H1 (cell line): Measurements from ENCODE around the gene HDHD5. TPM values are rescaled to one million over a fixed set of nuclear protein-coding genes. Genes with fewer than 3 reads are reported as not detected.

ENCODE experiments used
- CTCF ChIA-PET: fragments of 300-600 bp; sonication (Branson Sonifier 250); formaldehyde crosslinking; loops from one replicate; lab custom pipeline; 2021; ENCODE audit not compliant: partially characterized antibody; lab: Charles Lee
- POLR2A ChIA-PET: fragments of 300-600 bp; sonication (Branson Sonifier 250); formaldehyde crosslinking; loops from one replicate; lab custom pipeline; 2021; ENCODE audit warnings: inconsistent platforms; ENCODE audit not compliant: partially characterized antibody; lab: Charles Lee
- DNase-seq, 2 experiments: peaks; one replicate each; pipeline versions ENCODE4 v3.0.0 to v3.0.0-alpha.2; 2010 to 2022; ENCODE audit warnings: low spot score in 2 of 2, low read depth in 1 of 2, mixed read lengths in 1 of 2
- FAIRE-seq: peaks from 2 replicates; lab custom pipeline; 2011; peaks lifted over from hg19 to GRCh38; lab: Jason Lieb, UNC
- H2AFZ ChIP-seq: 2 replicates; pipeline ENCODE4 v1.8.1; 2012; ENCODE audit warnings: low read length, inconsistent platforms
- H2AK5ac ChIP-seq: 2 replicates; pipeline ENCODE4 v1.6.1; 2013; ENCODE audit warnings: low read depth, low read length
- H2BK120ac ChIP-seq: replicated peaks from 2 replicates; pipeline ENCODE3; 2013; ENCODE audit warnings: low read depth, low read length, inconsistent platforms
- H2BK12ac ChIP-seq: 2 replicates; pipeline ENCODE4 v1.6.1; 2013; ENCODE audit warnings: low read depth, low read length
- H2BK15ac ChIP-seq: 2 replicates; pipeline ENCODE4 v1.6.1; 2013; ENCODE audit warnings: low read length
- H2BK20ac ChIP-seq: 2 replicates; pipeline ENCODE4 v1.6.1; 2013; ENCODE audit warnings: low read length
- H2BK5ac ChIP-seq: 2 replicates; pipeline ENCODE4 v1.6.1; 2013; ENCODE audit warnings: low read depth, low read length
- H3K14ac ChIP-seq: 2 replicates; pipeline ENCODE4 v1.6.1; 2013; ENCODE audit warnings: inconsistent platforms; ENCODE audit not compliant: insufficient read length
- H3K18ac ChIP-seq: 2 replicates; pipeline ENCODE4 v1.6.1; 2013; ENCODE audit warnings: low read length; ENCODE audit errors: extremely low read depth
- H3K23ac ChIP-seq: 2 replicates; pipeline ENCODE4 v1.6.1; 2013; ENCODE audit warnings: inconsistent platforms; ENCODE audit not compliant: insufficient read length
- H3K23me2 ChIP-seq: 2 replicates; pipeline ENCODE4 v1.6.1; 2013; ENCODE audit warnings: low read depth, low read length
- H3K27ac ChIP-seq: 2 replicates; pipeline ENCODE4 v1.6.1; 2011; ENCODE audit warnings: low read depth, low read length, inconsistent platforms
- H3K27me3 ChIP-seq, 4 experiments: replicated peaks in 1 of 4; 1 replicate in 1 of 4; 2 replicates in 3 of 4; pipeline versions ENCODE4 v1.6.1 to v1.8.1; 2011 to 2013; ENCODE audit warnings: low read length in 3 of 4, mild to moderate bottlenecking in 3 of 4, inconsistent platforms in 2 of 4, mixed read lengths in 2 of 4, moderate library complexity in 1 of 4; ENCODE audit not compliant: control insufficient read depth in 3 of 4, insufficient read depth in 3 of 4; ENCODE audit errors: extremely low read depth in 1 of 4
- H3K36me3 ChIP-seq, 4 experiments: 2 replicates each; pipeline versions ENCODE4 v1.6.1 to v1.8.1; 2011 to 2013; ENCODE audit warnings: mild to moderate bottlenecking in 4 of 4, low read length in 3 of 4, moderate library complexity in 2 of 4, control low read depth in 1 of 4, inconsistent platforms in 1 of 4; ENCODE audit not compliant: insufficient read depth in 4 of 4, control insufficient read depth in 2 of 4
- H3K4ac ChIP-seq: replicated peaks from 2 replicates; pipeline ENCODE3; 2013; ENCODE audit warnings: low read length, low read depth, mixed read lengths, inconsistent platforms; ENCODE audit not compliant: insufficient read length
- H3K4me1 ChIP-seq, 4 experiments: replicated peaks in 1 of 4; 1 replicate in 1 of 4; 2 replicates in 3 of 4; pipeline versions ENCODE4 v1.6.1 to v1.8.1; 2011 to 2013; ENCODE audit warnings: low read length in 3 of 4, inconsistent platforms in 2 of 4, mixed read lengths in 1 of 4; ENCODE audit not compliant: insufficient read depth in 4 of 4, control insufficient read depth in 3 of 4
- H3K4me2 ChIP-seq, 2 experiments: 2 replicates each; pipeline versions ENCODE4 v1.6.1 to v1.8.1; 2011 to 2013; ENCODE audit warnings: low read depth in 2 of 2, low read length in 2 of 2, control low read depth in 1 of 2, inconsistent platforms in 1 of 2, mild to moderate bottlenecking in 1 of 2; ENCODE audit not compliant: insufficient read depth in 1 of 2
- H3K4me3 ChIP-seq, 4 experiments: fragments of 200-600, 300-600 bp in 1 of 4; sonication (generic), shearing (Covaris generic), sonication (Bioruptor Twin) in 1 of 4; 2 replicates each; pipeline versions ENCODE4 v1.5.1 to v1.8.1; 2011 to 2016; ENCODE audit warnings: low read length in 4 of 4, low read depth in 3 of 4, control low read depth in 2 of 4, inconsistent platforms in 2 of 4, mild to moderate bottlenecking in 2 of 4, mixed read lengths in 1 of 4, moderate library complexity in 1 of 4; ENCODE audit not compliant: insufficient read depth in 2 of 4; ENCODE audit errors: extremely low read depth in 1 of 4
- H3K56ac ChIP-seq: replicated peaks from 2 replicates; pipeline ENCODE3; 2013; ENCODE audit warnings: low read depth, mild to moderate bottlenecking, mixed read lengths, low read length, inconsistent platforms; ENCODE audit not compliant: insufficient read length
- H3K79me1 ChIP-seq: 2 replicates; pipeline ENCODE4 v1.6.1; 2013; ENCODE audit warnings: low read depth, low read length, control low read depth
- H3K79me2 ChIP-seq, 2 experiments: 2 replicates each; pipeline versions ENCODE4 v1.6.1 to v1.8.1; 2012 to 2013; ENCODE audit warnings: low read length in 2 of 2, mild to moderate bottlenecking in 2 of 2, inconsistent platforms in 1 of 2; ENCODE audit not compliant: insufficient read depth in 2 of 2, control insufficient read depth in 1 of 2
- H3K9ac ChIP-seq, 4 experiments: replicated peaks in 1 of 4; 1 replicate in 1 of 4; 2 replicates in 3 of 4; pipeline versions ENCODE4 v1.6.1 to v1.8.1; 2011 to 2013; ENCODE audit warnings: low read depth in 3 of 4, low read length in 3 of 4, control low read depth in 2 of 4, mild to moderate bottlenecking in 2 of 4, moderate library complexity in 2 of 4, inconsistent platforms in 1 of 4; ENCODE audit errors: extremely low read depth in 1 of 4
- H3K9me3 ChIP-seq, 2 experiments: 2 replicates each; pipeline versions ENCODE4 v1.6.1 to v1.8.1; 2012 to 2013; ENCODE audit warnings: mild to moderate bottlenecking in 2 of 2, moderate library complexity in 2 of 2, control low read depth in 1 of 2, inconsistent platforms in 1 of 2, low read depth in 1 of 2, low read length in 1 of 2, mixed read lengths in 1 of 2; ENCODE audit not compliant: insufficient read depth in 2 of 2
- H4K20me1 ChIP-seq, 2 experiments: replicated peaks in 1 of 2; 2 replicates each; pipeline versions ENCODE3 to v1.8.1; 2011 to 2013; ENCODE audit warnings: inconsistent platforms in 2 of 2, low read length in 2 of 2, mild to moderate bottlenecking in 1 of 2; ENCODE audit not compliant: insufficient read depth in 2 of 2, control insufficient read depth in 1 of 2
- H4K5ac ChIP-seq: 2 replicates; pipeline ENCODE4 v1.6.1; 2013; ENCODE audit warnings: low read length, low read depth, mixed read lengths, inconsistent platforms; ENCODE audit not compliant: insufficient read length
- H4K8ac ChIP-seq: 2 replicates; pipeline ENCODE4 v1.8.0; 2013; ENCODE audit warnings: mild to moderate bottlenecking, moderate library complexity, low read length, inconsistent platforms; ENCODE audit not compliant: insufficient read depth; ENCODE audit errors: extremely low read depth
- H4K91ac ChIP-seq: replicated peaks from 2 replicates; pipeline ENCODE3; 2013; ENCODE audit warnings: low read length, mixed read lengths, inconsistent platforms; ENCODE audit not compliant: insufficient read length
- ATF2 ChIP-seq: IDR thresholded peaks from 2 replicates; pipeline ENCODE4 v1.6.1; 2012; ENCODE audit warnings: low read length, inconsistent platforms
- EZH2 ChIP-seq: fragments of 200-600 bp; sonication (generic); IDR thresholded peaks from 2 replicates; pipeline ENCODE4 v1.7.1; 2012; ENCODE audit warnings: low read depth, mild to moderate bottlenecking, moderate library complexity, low read length, inconsistent platforms; ENCODE audit not compliant: severe bottlenecking
- POU5F1 ChIP-seq: IDR thresholded peaks from 2 replicates; pipeline ENCODE4 v1.6.1; 2011; ENCODE audit warnings: low read depth, mild to moderate bottlenecking, low read length, moderate library complexity
- RAD21 ChIP-seq, 2 experiments: IDR thresholded peaks in 1 of 2; conservative IDR thresholded peaks in 1 of 2; 2 replicates each; pipeline ENCODE4 v1.6.1; 2011; ENCODE audit warnings: low read depth in 2 of 2, low read length in 2 of 2, improper control_type of control experiment in 1 of 2, inconsistent platforms in 1 of 2, mild to moderate bottlenecking in 1 of 2, moderate library complexity in 1 of 2
- RFX5 ChIP-seq: IDR thresholded peaks from 2 replicates; pipeline ENCODE4 v1.6.1; 2011; ENCODE audit warnings: low read depth, low read length, improper control_type of control experiment, borderline replicate concordance
- RNF2 ChIP-seq: fragments of 200-900, 300-1000 bp; sonication (generic); IDR thresholded peaks from 2 replicates; pipeline ENCODE4 v1.7.1; 2016; ENCODE audit warnings: borderline replicate concordance, low read depth, mild to moderate bottlenecking, antibody characterized with exemption, low read length; ENCODE audit not compliant: poor library complexity, severe bottlenecking; ENCODE audit errors: missing control alignments
- RXRA ChIP-seq: IDR thresholded peaks from 2 replicates; pipeline ENCODE4 v1.6.1; 2011; ENCODE audit warnings: low read depth, mild to moderate bottlenecking, low read length, moderate library complexity; ENCODE audit not compliant: insufficient read depth
- SP1 ChIP-seq: IDR thresholded peaks from 2 replicates; pipeline ENCODE4 v1.6.1; 2011; ENCODE audit warnings: low read depth, low read length
- TBP ChIP-seq: IDR thresholded peaks from 2 replicates; pipeline ENCODE4 v1.6.1; 2011; ENCODE audit warnings: low read depth, low read length, improper control_type of control experiment
- WGBS, 2 experiments: shearing (Covaris generic) in 1 of 2; methylation state at CpG; one replicate each; pipeline versions ENCODE4 v1.1.6 to v1.1.7; 2013 to 2015; ENCODE audit warnings: low lambda C conversion rate in 2 of 2, mixed read lengths in 2 of 2, inconsistent platforms in 1 of 2, low coverage in 1 of 2, missing lambda C conversion rate in 1 of 2; ENCODE audit not compliant: insufficient replicate concordance in 2 of 2, insufficient coverage in 1 of 2, insufficient read length in 1 of 2; ENCODE audit errors: extremely low coverage in 1 of 2, missing lambda C conversion rate in 1 of 2; 5-methylcytosine and 5-hydroxymethylcytosine counted together
- polyA plus RNA-seq, 7 experiments: library from polyadenylated mRNA; depleted of rRNA in 3 of 7; stranded (reverse) in 5 of 7; unstranded in 2 of 7; fragments of >200 nt in 5 of 7; fragments of 200-250 nt in 2 of 7; gene quantifications; 1 replicate in 5 of 7; 2 replicates in 1 of 7; 4 replicates in 1 of 7; pipeline versions ENCODE4 v1.2.1 to v1.2.3, GENCODE V29; 2011 to 2013; ENCODE audit warnings: missing spikeins in 2 of 7, mixed read lengths in 2 of 7
- total RNA-seq: library from RNA; stranded (reverse); fragmentation: NEBNext Ultra II Directional; extraction: Animal tissue kit (Norgen Biotek cat#: 25700); gene quantifications from 2 replicates; pipeline ENCODE4 v1.2.1, GENCODE V29; 2021

The HDHD5 gene
- total and polyA plus RNA-seq, 2 of the 8 experiments (the other 6 are each of a cell fraction or from before 2014, with no cell fraction given) = 68.3 to 123 TPM

GRCh38 chr22:17100621-17101020, 58.5 kb downstream of the HDHD5 start:
- Histone ChIP-seq H3K36me3 (peaks cover 0 to 2% (median 0%) of the 10 kb centered on the region in 4 experiments; a peak in 2 of 8 replicates), H3K23ac (no peak overlapping the region), H3K9me3 (no peaks in the 10 kb centered on the region), H4K91ac (no peak overlapping the region), H3K27ac (no peak overlapping the region), H3K4me1 (no peaks in the 10 kb centered on the region), H3K9ac (no peak overlapping the region), H3K4me3 (no peak overlapping the region), H3K4ac (no peak overlapping the region), H3K4me2 (no peak overlapping the region), H3K14ac (no peak overlapping the region), H2AFZ (no peak overlapping the region), H3K27me3 (no peaks in the 10 kb centered on the region), H4K8ac (no peak overlapping the region), H2AK5ac (no peak overlapping the region), H4K20me1 (no peaks in the 10 kb centered on the region), H3K18ac (no peak overlapping the region), H3K79me1 (peaks cover 3% of the 10 kb centered on the region; the same call in 1 of the 2 replicates), H2BK5ac (no peak overlapping the region), H3K79me2 (no peaks in the 10 kb centered on the region), H2BK120ac (no peak overlapping the region), H2BK12ac (no peak overlapping the region), H4K5ac (no peak overlapping the region), H3K23me2 (no peaks in the 10 kb centered on the region), H2BK15ac (no peak overlapping the region), H3K56ac (no peak overlapping the region), H2BK20ac (no peak overlapping the region)
- 84% methylated on average over 6 of the region's 6 CpGs; no CpG with 5 or more reads in 1 of the 2 experiments for WGBS, 2 experiments
- CTCF ChIA-PET = no interaction called here
- POLR2A ChIA-PET = interaction anchor here (0.9 kb wide), 1 partner anchor 17 kb away, joined by 3 read pairs; no protein-coding TSS in a partner anchor
- FAIRE-seq (no peak), DNase-seq (no peak)
- TF ChIP-seq RFX5 (no peak), EZH2 (no peak), POU5F1 (no peak), TBP (no peak), RNF2 (no peak), ATF2 (no peak), RAD21 (IDR thresholded peaks at IDR 0.05 in 1 of 2, conservative IDR thresholded peaks at IDR 0.05 in 1 of 2; ENCODE audit: low read depth in 2 of 2, low read length in 2 of 2) (no peak), RXRA (no peak), SP1 (no peak)
